HepG2 (cell line): Measurements from ENCODE around the gene CBR4. TPM values are rescaled to one million over a fixed set of nuclear protein-coding genes. Genes with fewer than 3 reads are reported as not detected.

Experiments
- BRD4 ChIP-seq: sonication (generic); formaldehyde crosslinking; IDR thresholded peaks from 2 replicates; pipeline ENCODE4 v1.4.0; 2020; ENCODE audit warnings: missing genetic modification reagents
- CAMTA2 ChIP-seq: sonication (generic); formaldehyde crosslinking; IDR thresholded peaks from 2 replicates; pipeline ENCODE4 v1.4.0; 2020; ENCODE audit warnings: mild to moderate bottlenecking, missing genetic modification reagents, borderline replicate concordance
- EED ChIP-seq: sonication (generic); formaldehyde crosslinking; IDR thresholded peaks from 2 replicates; pipeline ENCODE4 v1.5.0; 2020; ENCODE audit warnings: mild to moderate bottlenecking, missing genetic modification reagents
- KMT2B ChIP-seq: IDR thresholded peaks from 2 replicates; pipeline ENCODE4 v1.6.1; 2016; ENCODE audit warnings: missing genetic modification reagents, missing compliant biosample characterization
- MZF1 ChIP-seq: sonication (generic); formaldehyde crosslinking; IDR thresholded peaks from 2 replicates; pipeline ENCODE4 v1.8.1; 2023; ENCODE audit warnings: mild to moderate bottlenecking, missing genetic modification reagents, borderline replicate concordance
- NKX3-1 ChIP-seq: sonication (generic); formaldehyde crosslinking; IDR thresholded peaks from 2 replicates; pipeline ENCODE4 v1.5.0; 2020; ENCODE audit warnings: missing genetic modification reagents
- PTBP1 ChIP-seq: fragments of 200-400 bp; formaldehyde crosslinking; IDR thresholded peaks from 2 replicates; pipeline ENCODE4 v1.6.1; 2018; ENCODE audit warnings: low read length, low read depth; ENCODE audit not compliant: poor library complexity, severe bottlenecking
- RARG ChIP-seq: sonication (generic); formaldehyde crosslinking; IDR thresholded peaks from 2 replicates; pipeline ENCODE4 v1.4.0; 2020; ENCODE audit warnings: low read depth, mild to moderate bottlenecking, missing genetic modification reagents
- SPEN ChIP-seq: sonication (generic); formaldehyde crosslinking; IDR thresholded peaks from 2 replicates; pipeline ENCODE4 v1.5.1; 2020; ENCODE audit warnings: low read depth, mild to moderate bottlenecking, missing genetic modification reagents
- SRSF1 ChIP-seq: fragments of 200-400 bp; formaldehyde crosslinking; optimal IDR thresholded peaks from 2 replicates; pipeline ENCODE3; 2017; ENCODE audit warnings: mild to moderate bottlenecking, low read depth, low read length, moderate library complexity
- TMF1 ChIP-seq: sonication (generic); formaldehyde crosslinking; IDR thresholded peaks from 2 replicates; pipeline ENCODE4 v1.8.1; 2022; ENCODE audit warnings: low read depth, missing genetic modification reagents
- ZFP90 ChIP-seq: sonication (generic); formaldehyde crosslinking; IDR thresholded peaks from 2 replicates; pipeline ENCODE4 v1.8.0; 2022; ENCODE audit warnings: missing genetic modification reagents, mild to moderate bottlenecking, inconsistent platforms, borderline replicate concordance
- ZFX ChIP-seq: sonication (generic); formaldehyde crosslinking; IDR thresholded peaks from 2 replicates; pipeline ENCODE4 v1.4.0; 2020; ENCODE audit warnings: mild to moderate bottlenecking, low read depth, missing genetic modification reagents, moderate library complexity
- ZIK1 ChIP-seq: sonication (generic); formaldehyde crosslinking; IDR thresholded peaks from 2 replicates; pipeline ENCODE4 v1.5.0; 2020; ENCODE audit warnings: mild to moderate bottlenecking, low read depth, missing genetic modification reagents, borderline replicate concordance
- ZNF232 ChIP-seq: sonication (generic); formaldehyde crosslinking; IDR thresholded peaks from 2 replicates; pipeline ENCODE4 v1.4.0; 2020; ENCODE audit warnings: missing genetic modification reagents, borderline replicate concordance
- ZNF235 ChIP-seq: sonication (generic); formaldehyde crosslinking; IDR thresholded peaks from 2 replicates; pipeline ENCODE4 v1.8.1; 2023; ENCODE audit warnings: mild to moderate bottlenecking, missing genetic modification reagents, borderline replicate concordance
- ZNF326 ChIP-seq: sonication (generic); formaldehyde crosslinking; IDR thresholded peaks from 2 replicates; pipeline ENCODE4 v1.4.0; 2020; ENCODE audit warnings: missing genetic modification reagents, borderline replicate concordance
- ZSCAN30 ChIP-seq: sonication (generic); formaldehyde crosslinking; IDR thresholded peaks from 2 replicates; pipeline ENCODE4 v1.5.0; 2020; ENCODE audit warnings: mild to moderate bottlenecking, missing genetic modification reagents
- polyA plus RNA-seq, 8 experiments: library from polyadenylated mRNA; depleted of rRNA in 3 of 8; stranded (reverse) in 7 of 8; unstranded in 1 of 8; fragments of >200 nt; fragmentation: Illumina TruSeq in 4 of 8; extraction: Trizol in 4 of 8; gene quantifications; 2 replicates each; pipeline versions ENCODE4 v1.2.1 to v1.2.3, GENCODE V29; 2011 to 2016; ENCODE audit warnings: low read depth in 4 of 8, missing spikeins in 1 of 8, mixed read lengths in 1 of 8; ENCODE audit not compliant: insufficient read depth in 1 of 8
- total RNA-seq, 5 experiments: library from RNA; depleted of rRNA; stranded (reverse); fragments of >200 nt; fragmentation: Illumina TruSeq; extraction: Trizol; gene quantifications; 2 replicates each; pipeline ENCODE4 v1.2.3, GENCODE V29; 2016; ENCODE audit warnings: low read depth in 1 of 5
- TF ChIP-seq, protein P1 (sequence below): sonication (generic); formaldehyde crosslinking; IDR thresholded peaks from 2 replicates; pipeline ENCODE4 v1.8.0; 2022; ENCODE audit warnings: missing genetic modification reagents, mild to moderate bottlenecking, borderline replicate concordance
- TF ChIP-seq, protein P2 (sequence below): sonication (generic); formaldehyde crosslinking; IDR thresholded peaks from 2 replicates; pipeline ENCODE4 v1.4.0; 2020; ENCODE audit warnings: missing genetic modification reagents
- TF ChIP-seq, protein P3 (sequence below): sonication (generic); formaldehyde crosslinking; IDR thresholded peaks from 2 replicates; pipeline ENCODE4 v1.8.1; 2023; ENCODE audit warnings: missing genetic modification reagents, inconsistent platforms, borderline replicate concordance
- TF ChIP-seq, protein P4 (sequence below): sonication (generic); formaldehyde crosslinking; IDR thresholded peaks from 2 replicates; pipeline ENCODE4 v1.4.0; 2020; ENCODE audit warnings: missing genetic modification reagents
- TF ChIP-seq, protein P5 (sequence below): IDR thresholded peaks from 2 replicates; pipeline ENCODE4 v1.6.1; 2016

CBR4 gene
- total and polyA plus RNA-seq, 2 of the 13 experiments (the other 11 are each of a cell fraction or from before 2014, with no cell fraction given) = 7.3 to 20.7 TPM

DNA sequence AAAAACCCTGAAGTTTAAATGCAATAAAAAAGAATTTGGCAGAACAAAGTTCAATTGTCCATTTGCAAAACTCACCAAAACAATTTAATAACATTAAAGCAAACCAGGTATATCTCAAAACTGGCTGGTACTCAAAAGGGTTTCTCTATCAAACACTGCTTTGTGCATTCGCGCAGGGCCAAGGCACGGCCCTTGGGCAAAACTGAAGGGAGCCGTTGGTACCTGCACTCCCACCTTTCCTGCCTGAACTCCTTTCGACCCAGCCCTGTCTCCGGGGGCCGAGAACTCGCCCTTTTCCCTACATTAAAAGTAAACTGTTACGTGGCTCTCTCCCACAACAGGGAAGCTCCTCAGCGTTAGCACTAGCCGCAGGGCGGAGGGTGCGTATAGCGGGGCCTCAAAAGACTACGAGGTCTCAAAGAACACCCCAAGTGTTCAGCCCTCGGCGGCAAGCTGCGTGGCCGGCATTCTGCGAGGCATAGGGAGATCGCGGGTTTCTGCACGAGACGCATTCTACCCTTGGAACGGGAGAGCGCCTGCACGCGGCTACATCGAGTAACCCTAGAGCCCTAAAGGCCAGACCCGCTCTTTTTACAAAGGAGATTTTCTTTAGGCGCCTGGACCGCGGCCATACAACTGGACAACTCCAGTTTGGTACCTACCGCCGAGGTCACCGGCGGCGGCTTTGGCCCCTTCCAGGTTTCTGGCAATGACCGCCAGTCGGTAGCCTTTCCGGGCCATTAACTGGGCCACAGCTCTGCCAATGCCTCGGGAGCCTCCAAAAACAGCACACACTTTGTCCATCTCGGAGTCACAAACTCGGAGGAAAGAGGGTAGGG lies 550 bp downstream of the CBR4 start (continued):
- TF ChIP-seq ZNF232 (peak; percentile 67; the same call in 1 of the 2 replicates), ZNF235 (CRISPR knock-in tag) (no peak), SRSF1 (peak; percentile 28), EED (CRISPR knock-in tag) (peak; percentile 59; the same call in 1 of the 2 replicates), KMT2B (0 out of 2 replicates have a peak, but pooled peaks have one; percentile 14), CAMTA2 (CRISPR knock-in tag) (0 out of 2 replicates have a peak, but pooled peaks have one; percentile 55), ZIK1 (no peak; the same call in 1 of the 2 replicates), PTBP1 (peak; percentile 37), RARG (CRISPR knock-in tag) (no peak), MZF1 (CRISPR knock-in tag) (no peak), TMF1 (CRISPR knock-in tag) (no peak), ZFP90 (CRISPR knock-in tag) (peak; percentile 60; the same call in 1 of the 2 replicates), ZSCAN30 (CRISPR knock-in tag) (no peak), ZFX (CRISPR knock-in tag) (peak; percentile 48; the same call in 1 of the 2 replicates), SPEN (CRISPR knock-in tag) (peak; percentile 18; the same call in 1 of the 2 replicates), NKX3-1 (CRISPR knock-in tag) (peak; percentile 59; the same call in 1 of the 2 replicates), BRD4 (0 out of 2 replicates have a peak, but pooled peaks have one; percentile 25), ZNF326 (CRISPR knock-in tag) (no peak)
- TF ChIP-seq, protein P1, sequence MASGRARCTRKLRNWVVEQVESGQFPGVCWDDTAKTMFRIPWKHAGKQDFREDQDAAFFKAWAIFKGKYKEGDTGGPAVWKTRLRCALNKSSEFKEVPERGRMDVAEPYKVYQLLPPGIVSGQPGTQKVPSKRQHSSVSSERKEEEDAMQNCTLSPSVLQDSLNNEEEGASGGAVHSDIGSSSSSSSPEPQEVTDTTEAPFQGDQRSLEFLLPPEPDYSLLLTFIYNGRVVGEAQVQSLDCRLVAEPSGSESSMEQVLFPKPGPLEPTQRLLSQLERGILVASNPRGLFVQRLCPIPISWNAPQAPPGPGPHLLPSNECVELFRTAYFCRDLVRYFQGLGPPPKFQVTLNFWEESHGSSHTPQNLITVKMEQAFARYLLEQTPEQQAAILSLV = no peak
- TF ChIP-seq, protein P2, sequence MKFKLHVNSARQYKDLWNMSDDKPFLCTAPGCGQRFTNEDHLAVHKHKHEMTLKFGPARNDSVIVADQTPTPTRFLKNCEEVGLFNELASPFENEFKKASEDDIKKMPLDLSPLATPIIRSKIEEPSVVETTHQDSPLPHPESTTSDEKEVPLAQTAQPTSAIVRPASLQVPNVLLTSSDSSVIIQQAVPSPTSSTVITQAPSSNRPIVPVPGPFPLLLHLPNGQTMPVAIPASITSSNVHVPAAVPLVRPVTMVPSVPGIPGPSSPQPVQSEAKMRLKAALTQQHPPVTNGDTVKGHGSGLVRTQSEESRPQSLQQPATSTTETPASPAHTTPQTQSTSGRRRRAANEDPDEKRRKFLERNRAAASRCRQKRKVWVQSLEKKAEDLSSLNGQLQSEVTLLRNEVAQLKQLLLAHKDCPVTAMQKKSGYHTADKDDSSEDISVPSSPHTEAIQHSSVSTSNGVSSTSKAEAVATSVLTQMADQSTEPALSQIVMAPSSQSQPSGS (CRISPR knock-in tag) = peak; percentile 60
- TF ChIP-seq, protein P3, sequence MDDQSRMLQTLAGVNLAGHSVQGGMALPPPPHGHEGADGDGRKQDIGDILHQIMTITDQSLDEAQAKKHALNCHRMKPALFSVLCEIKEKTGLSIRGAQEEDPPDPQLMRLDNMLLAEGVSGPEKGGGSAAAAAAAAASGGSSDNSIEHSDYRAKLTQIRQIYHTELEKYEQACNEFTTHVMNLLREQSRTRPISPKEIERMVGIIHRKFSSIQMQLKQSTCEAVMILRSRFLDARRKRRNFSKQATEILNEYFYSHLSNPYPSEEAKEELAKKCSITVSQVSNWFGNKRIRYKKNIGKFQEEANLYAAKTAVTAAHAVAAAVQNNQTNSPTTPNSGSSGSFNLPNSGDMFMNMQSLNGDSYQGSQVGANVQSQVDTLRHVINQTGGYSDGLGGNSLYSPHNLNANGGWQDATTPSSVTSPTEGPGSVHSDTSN (CRISPR knock-in tag) = 0 out of 2 replicates have a peak, but pooled peaks have one; percentile 41
- TF ChIP-seq, protein P4, sequence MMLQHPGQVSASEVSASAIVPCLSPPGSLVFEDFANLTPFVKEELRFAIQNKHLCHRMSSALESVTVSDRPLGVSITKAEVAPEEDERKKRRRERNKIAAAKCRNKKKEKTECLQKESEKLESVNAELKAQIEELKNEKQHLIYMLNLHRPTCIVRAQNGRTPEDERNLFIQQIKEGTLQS = 0 out of 2 replicates have a peak, but pooled peaks have one; percentile 22
- TF ChIP-seq, protein P5, sequence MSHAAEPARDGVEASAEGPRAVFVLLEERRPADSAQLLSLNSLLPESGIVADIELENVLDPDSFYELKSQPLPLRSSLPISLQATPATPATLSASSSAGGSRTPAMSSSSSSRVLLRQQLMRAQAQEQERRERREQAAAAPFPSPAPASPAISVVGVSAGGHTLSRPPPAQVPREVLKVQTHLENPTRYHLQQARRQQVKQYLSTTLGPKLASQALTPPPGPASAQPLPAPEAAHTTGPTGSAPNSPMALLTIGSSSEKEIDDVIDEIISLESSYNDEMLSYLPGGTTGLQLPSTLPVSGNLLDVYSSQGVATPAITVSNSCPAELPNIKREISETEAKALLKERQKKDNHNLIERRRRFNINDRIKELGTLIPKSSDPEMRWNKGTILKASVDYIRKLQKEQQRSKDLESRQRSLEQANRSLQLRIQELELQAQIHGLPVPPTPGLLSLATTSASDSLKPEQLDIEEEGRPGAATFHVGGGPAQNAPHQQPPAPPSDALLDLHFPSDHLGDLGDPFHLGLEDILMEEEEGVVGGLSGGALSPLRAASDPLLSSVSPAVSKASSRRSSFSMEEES (CRISPR knock-in tag) = peak; percentile 65; the same call in 1 of the 2 replicates
